Loucy (cell line): ENCODE results near the gene FGFR1OP2.

Experiments
- CTCF ChIP-seq: fragments of 200-600 bp; sonication (generic); conservative IDR thresholded peaks from 2 replicates; pipeline ENCODE4 v1.5.1; 2014; ENCODE audit warnings: mild to moderate bottlenecking, antibody characterized with exemption, low read length
- EZH2phosphoT487 ChIP-seq: fragments of 200-600 bp; IDR thresholded peaks from 2 replicates; pipeline ENCODE4 v1.6.1; 2018; ENCODE audit warnings: antibody characterized with exemption, mild to moderate bottlenecking, moderate library complexity, borderline replicate concordance

- TF ChIP-seq EZH2phosphoT487 (no peak), CTCF (no peak)
Observed at GRCh38 chr12:26906024-26906423, 32.2 kb upstream of the FGFR1OP2 start.
